CD4-positive, alpha-beta T cell (primary cell): ENCODE data around the gene RNF213. TPM values are rescaled to one million over a fixed set of nuclear protein-coding genes. Genes with fewer than 3 reads are reported as not detected.

Experiments used
- ATAC-seq: fragments of 200-7000 bp; cut with Tn5 transposase; one replicate; pipeline ENCODE4 v1.10.0; 2022; ENCODE audit warnings: mild to moderate bottlenecking; ENCODE audit not compliant: poor library complexity
- CTCF ChIA-PET: fragments of 350-600 bp; sonication (Branson Sonifier 250); formaldehyde crosslinking; loops from one replicate; lab custom pipeline; 2021; ENCODE audit warnings: antibody characterized with exemption, inconsistent platforms; lab: Charles Lee
- POLR2A ChIA-PET: fragments of 350-600 bp; sonication (Branson Sonifier 250); formaldehyde crosslinking; loops from one replicate; lab custom pipeline; 2021; ENCODE audit warnings: antibody characterized with exemption, inconsistent platforms; lab: Charles Lee
- DNase-seq, 14 experiments: peaks; one replicate each; pipeline ENCODE4 v3.0.0-alpha.2; 2013 to 2020; ENCODE audit warnings: mixed read lengths in 2 of 14
- H3K27ac ChIP-seq, 2 donors: one replicate each; pipeline versions ENCODE4 v1.5.1 to v1.7.0; 2013; ENCODE audit warnings: low read length in 2 of 2, low read depth in 1 of 2, mild to moderate bottlenecking in 1 of 2
- H3K27me3 ChIP-seq, 2 experiments: 1 replicate in 1 of 2; 2 replicates in 1 of 2; pipeline versions ENCODE4 v1.6.1 to v1.7.0; 2013; ENCODE audit warnings: low read length in 2 of 2, control low read depth in 1 of 2, mild to moderate bottlenecking in 1 of 2, moderate library complexity in 1 of 2; ENCODE audit not compliant: insufficient read depth in 2 of 2, control insufficient read depth in 1 of 2
- H3K36me3 ChIP-seq: one replicate; pipeline ENCODE4 v1.6.1; 2013; ENCODE audit warnings: low read length, control low read depth; ENCODE audit not compliant: insufficient read depth
- H3K4me1 ChIP-seq: one replicate; pipeline ENCODE4 v1.6.1; 2013; ENCODE audit warnings: low read length, control low read depth; ENCODE audit not compliant: insufficient read depth
- H3K4me3 ChIP-seq: one replicate; pipeline ENCODE4 v1.5.1; 2013; ENCODE audit warnings: mild to moderate bottlenecking, low read length, moderate library complexity
- H3K9me3 ChIP-seq, 2 experiments: 1 replicate in 1 of 2; 2 replicates in 1 of 2; pipeline versions ENCODE4 v1.6.1 to v1.7.0; 2013; ENCODE audit warnings: low read length in 2 of 2, mild to moderate bottlenecking in 2 of 2, control low read depth in 1 of 2, moderate library complexity in 1 of 2; ENCODE audit not compliant: control insufficient read depth in 1 of 2, insufficient read depth in 1 of 2
- H3K27ac Mint-ChIP-seq: one replicate; pipeline ENCODE4 v1.8.0; 2020; ENCODE audit warnings: mixed read lengths
- H3K27me3 Mint-ChIP-seq: one replicate; pipeline ENCODE4 v1.8.0; 2021; ENCODE audit warnings: mixed read lengths
- H3K36me3 Mint-ChIP-seq: one replicate; pipeline ENCODE4 v1.8.0; 2021; ENCODE audit warnings: low read depth, mixed read lengths
- H3K4me1 Mint-ChIP-seq: one replicate; pipeline ENCODE4 v1.8.0; 2021; ENCODE audit warnings: low read depth, mixed read lengths
- H3K4me3 Mint-ChIP-seq: one replicate; pipeline ENCODE4 v1.8.0; 2020; ENCODE audit warnings: mild to moderate bottlenecking, mixed read lengths
- H3K9me3 Mint-ChIP-seq: one replicate; pipeline ENCODE4 v1.8.0; 2020; ENCODE audit warnings: mixed read lengths
- intact Hi-C, 2 experiments: fragments of 100-400 bp; cut with DNase I in 1 of 2; cut with micrococcal nuclease in 1 of 2; formaldehyde crosslinking; loops; one replicate each; pipeline versions ENCODE4 v1.15.1 to v1.9.0; 2023 to 2025; cut with DNase I, micrococcal nuclease
- total RNA-seq, 174 experiments: library from RNA in 2 of 174; stranded (reverse) in 2 of 174; gene quantifications; one replicate each; pipeline ENCODE4 v1.2.3 and lab custom pipeline; 2021 to 2026
- TF ChIP-seq, protein P1 (sequence below): fragments of 200-600 bp; IDR thresholded peaks from one replicate; pipeline ENCODE4 v1.8.0; 2022; ENCODE audit warnings: antibody characterized with exemption, mild to moderate bottlenecking

RNF213 gene
- total RNA-seq, 2 experiments from 2014 or later, result 290 to 312 TPM

DNA sequence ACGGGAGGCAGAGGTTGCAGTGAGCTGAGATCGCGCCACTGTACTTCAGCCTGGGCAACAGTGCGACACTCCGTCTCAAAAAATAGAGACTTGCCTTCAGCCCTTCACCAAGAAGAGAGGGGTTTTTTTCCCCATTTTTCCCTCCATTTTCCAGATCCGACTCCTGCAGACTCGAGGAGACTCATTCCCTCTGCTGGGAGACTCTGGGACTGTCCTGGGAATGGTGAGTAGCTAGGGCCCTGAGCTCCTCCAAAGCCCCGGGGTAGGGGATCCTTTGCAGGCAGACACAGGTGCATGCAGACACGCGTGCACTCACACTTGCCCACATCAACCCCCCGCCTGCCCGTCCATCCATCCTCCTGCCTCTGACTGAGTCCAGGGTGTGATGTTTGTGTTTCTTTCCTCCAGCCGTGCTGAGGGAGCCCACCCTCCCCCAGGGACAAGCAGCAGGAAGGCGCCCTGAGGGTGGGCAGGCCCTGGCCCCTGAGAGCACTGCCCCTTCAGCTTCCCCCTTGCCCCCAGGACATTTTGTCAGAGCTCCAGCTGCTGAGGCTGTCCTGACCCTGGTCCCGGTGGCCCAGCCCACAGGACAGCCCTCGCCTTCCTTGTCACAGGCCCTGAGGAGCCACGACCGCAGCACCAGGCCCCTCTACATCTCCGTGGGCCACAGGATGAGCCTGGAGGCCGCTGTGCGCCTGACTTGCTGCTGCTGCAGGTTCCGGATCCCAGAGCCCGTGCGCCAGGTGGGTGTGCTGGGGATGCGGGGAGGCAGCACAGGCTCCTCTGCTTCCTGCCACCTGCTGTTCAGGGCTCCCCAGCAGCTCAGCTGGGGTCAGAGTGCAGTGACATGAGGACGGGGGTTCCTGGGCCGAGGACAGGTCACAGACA is 164.5 kb downstream of the RNF213 start:
- H3K4me3 Mint-ChIP-seq, result no peak overlapping the region
- Histone ChIP-seq H3K36me3 (no peaks in the 10 kb centered on the region), H3K27me3 (no peaks in the 10 kb centered on the region), H3K9me3 (no peaks in the 10 kb centered on the region), H3K27ac (no peak overlapping the region), H3K4me1 (peaks cover 20% of the 10 kb centered on the region), H3K4me3 (no peak overlapping the region)
- peak in 1 of 14 experiments; percentile 26 for DNase-seq
- no peaks in the 10 kb centered on the region for H3K9me3 Mint-ChIP-seq
- POLR2A ChIA-PET, result no interaction called here
- H3K36me3 Mint-ChIP-seq, result no peaks in the 10 kb centered on the region
- CTCF ChIA-PET, result no interaction called here
- no peaks in the 10 kb centered on the region for H3K27me3 Mint-ChIP-seq
- intact Hi-C loops, result no loop called here
- ATAC-seq, result no peak
- peaks cover 5% of the 10 kb centered on the region for H3K4me1 Mint-ChIP-seq
- H3K27ac Mint-ChIP-seq, result no peak overlapping the region
- TF ChIP-seq, protein P1, sequence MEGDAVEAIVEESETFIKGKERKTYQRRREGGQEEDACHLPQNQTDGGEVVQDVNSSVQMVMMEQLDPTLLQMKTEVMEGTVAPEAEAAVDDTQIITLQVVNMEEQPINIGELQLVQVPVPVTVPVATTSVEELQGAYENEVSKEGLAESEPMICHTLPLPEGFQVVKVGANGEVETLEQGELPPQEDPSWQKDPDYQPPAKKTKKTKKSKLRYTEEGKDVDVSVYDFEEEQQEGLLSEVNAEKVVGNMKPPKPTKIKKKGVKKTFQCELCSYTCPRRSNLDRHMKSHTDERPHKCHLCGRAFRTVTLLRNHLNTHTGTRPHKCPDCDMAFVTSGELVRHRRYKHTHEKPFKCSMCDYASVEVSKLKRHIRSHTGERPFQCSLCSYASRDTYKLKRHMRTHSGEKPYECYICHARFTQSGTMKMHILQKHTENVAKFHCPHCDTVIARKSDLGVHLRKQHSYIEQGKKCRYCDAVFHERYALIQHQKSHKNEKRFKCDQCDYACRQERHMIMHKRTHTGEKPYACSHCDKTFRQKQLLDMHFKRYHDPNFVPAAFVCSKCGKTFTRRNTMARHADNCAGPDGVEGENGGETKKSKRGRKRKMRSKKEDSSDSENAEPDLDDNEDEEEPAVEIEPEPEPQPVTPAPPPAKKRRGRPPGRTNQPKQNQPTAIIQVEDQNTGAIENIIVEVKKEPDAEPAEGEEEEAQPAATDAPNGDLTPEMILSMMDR, result no peak

DNA sequence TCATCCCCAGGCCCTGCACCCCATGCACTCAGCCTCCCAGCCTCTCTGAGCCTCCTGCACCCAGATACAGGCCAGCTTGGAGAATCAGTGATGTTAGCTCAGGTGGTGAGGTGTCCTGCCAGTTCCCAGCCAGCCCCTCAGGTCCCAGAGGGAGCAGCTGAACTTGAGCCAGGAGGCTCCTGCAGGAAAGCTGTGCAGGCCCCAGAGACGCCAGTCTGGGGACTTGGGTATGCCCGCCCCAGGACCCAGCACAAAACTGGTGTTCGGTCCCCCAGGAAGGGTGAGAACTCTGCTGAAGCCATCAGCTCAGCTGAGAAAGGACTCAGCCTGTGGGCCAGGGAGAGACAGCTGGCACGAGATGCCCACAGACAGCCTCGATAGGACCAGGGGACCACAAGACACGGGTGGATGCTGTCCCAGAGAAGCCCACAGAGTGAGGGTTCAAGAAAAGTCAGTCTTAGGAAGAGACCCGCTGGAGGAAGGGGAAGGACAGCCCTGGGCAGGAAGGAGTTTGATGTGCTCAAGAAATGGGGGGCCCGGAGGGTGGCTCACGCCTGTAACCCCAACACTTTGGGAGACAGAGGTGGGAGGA is 165.3 kb downstream of the RNF213 start:
- no peaks in the 10 kb centered on the region for H3K27me3 Mint-ChIP-seq
- H3K36me3 Mint-ChIP-seq, result no peaks in the 10 kb centered on the region
- peaks cover 20% of the 10 kb centered on the region for H3K4me1 ChIP-seq
- H3K36me3 ChIP-seq, result no peaks in the 10 kb centered on the region
- H3K4me3 Mint-ChIP-seq, result no peak overlapping the region
- TF ChIP-seq, protein P1, result no peak
- no peaks in the 10 kb centered on the region for H3K9me3 Mint-ChIP-seq
- no peaks in the 10 kb centered on the region for H3K27me3 ChIP-seq
- H3K27ac ChIP-seq, result no peak overlapping the region
- no peak overlapping the region for H3K4me3 ChIP-seq
- no peak overlapping the region for H3K27ac Mint-ChIP-seq
- ChIA-PET CTCF (interaction anchor here (1.4 to 3.0 kb wide), 2 partner anchors 555 to 597 kb away, joined by 3 to 15 read pairs; no protein-coding TSS in a partner anchor), POLR2A (no interaction called here)
- DNase-seq, result peak in 1 of 14 experiments; percentile 22
- intact Hi-C loops, result loop anchor here (2.0 kb wide), 2 partner anchors 675 to 677 kb away; no protein-coding TSS in a partner anchor
- no peak for ATAC-seq
- H3K4me1 Mint-ChIP-seq, result peaks cover 5% of the 10 kb centered on the region
- no peaks in the 10 kb centered on the region for H3K9me3 ChIP-seq

DNA sequence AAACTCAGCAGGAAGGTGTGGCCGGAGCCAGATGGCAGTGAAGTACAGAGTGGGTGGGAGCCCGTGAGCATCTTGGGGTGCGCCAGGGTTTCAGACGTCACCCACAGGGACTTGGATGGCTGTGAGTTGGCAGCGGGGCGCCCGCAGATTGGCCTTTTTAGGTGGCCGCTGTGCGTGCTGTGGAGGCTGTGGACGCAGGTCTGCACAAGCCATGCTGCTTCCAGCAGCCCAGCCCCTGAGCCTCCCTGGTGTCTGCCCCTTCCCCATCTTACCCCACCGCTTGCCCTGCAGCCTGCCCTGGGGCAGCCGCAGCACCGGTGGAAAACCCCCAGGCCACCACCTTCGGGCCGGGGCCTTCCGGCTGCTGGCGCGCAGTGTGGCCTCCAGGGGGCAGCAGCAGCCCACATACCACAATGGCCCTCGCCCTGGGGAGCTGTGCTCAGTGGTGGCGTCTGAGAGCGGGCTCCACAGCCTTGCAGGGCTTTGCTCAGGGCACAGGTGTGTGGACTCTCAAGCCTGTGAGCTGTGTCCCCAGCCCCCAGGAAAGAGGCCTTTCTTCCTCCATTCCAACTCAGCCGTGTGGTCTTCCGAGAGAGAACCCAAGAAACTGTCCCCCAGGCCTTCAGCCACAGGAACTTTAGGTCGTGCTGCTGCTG is 166.1 kb downstream of the RNF213 start:
- H3K27ac Mint-ChIP-seq, result no peak overlapping the region
- no peak overlapping the region for H3K4me3 ChIP-seq
- peak; percentile 98 for ATAC-seq
- no peaks in the 10 kb centered on the region for H3K27me3 Mint-ChIP-seq
- peaks cover 5% of the 10 kb centered on the region for H3K4me1 Mint-ChIP-seq
- no peaks in the 10 kb centered on the region for H3K36me3 Mint-ChIP-seq
- peak; percentile 74 to 94 (median 84) for DNase-seq
- TF ChIP-seq, protein P1, result peak; percentile 92
- no peaks in the 10 kb centered on the region for H3K9me3 Mint-ChIP-seq
- POLR2A ChIA-PET, result interaction anchor here (0.7 to 1.7 kb wide), 4 partner anchors 150 to 543 kb away, joined by 3 to 11 read pairs (median 3); no protein-coding TSS in a partner anchor
- H3K9me3 ChIP-seq, result no peaks in the 10 kb centered on the region
- no peak overlapping the region for H3K4me3 Mint-ChIP-seq
- H3K4me1 ChIP-seq, result peaks cover 20% of the 10 kb centered on the region
- no peaks in the 10 kb centered on the region for H3K36me3 ChIP-seq
- intact Hi-C loops, result loop anchor here (1.0 to 2.0 kb wide), 6 partner anchors 149 to 676 kb away; no protein-coding TSS in a partner anchor
- H3K27me3 ChIP-seq, result no peaks in the 10 kb centered on the region
- H3K27ac ChIP-seq, result no peak overlapping the region
- CTCF ChIA-PET, result interaction anchor here (0.6 to 3.0 kb wide), 22 partner anchors 10 to 812 kb away, joined by 3 to 15 read pairs (median 4); partner anchors contain the start of genes ENDOV, NDUFAF8, NPTX1 and TEPSIN
